Right lung (tissue), 5 donors: ENCODE results near the gene TDRD10. TPM values are rescaled to one million over a fixed set of nuclear protein-coding genes. Genes with fewer than 3 reads are reported as not detected.
"Not testable (repeated sequence)": the region's sequence is repeated elsewhere in the genome, so short reads cannot be mapped to it uniquely, and the experiment has no call there.

Experiments used
- DNase-seq, 2 donors: peaks; one replicate each; pipeline ENCODE4 v3.0.0-alpha.2; 2013
- polyA plus RNA-seq, 5 donors: library from polyadenylated mRNA; unstranded; fragments of 120-200 nt; gene quantifications; one replicate each; pipeline versions ENCODE4 v1.2.1 to v1.2.3, GENCODE V29; 2013; ENCODE audit warnings: inconsistent platforms in 1 of 5, low replicate concordance in 1 of 5; ENCODE audit not compliant: insufficient read length in 5 of 5, insufficient read depth in 1 of 5

TDRD10 gene
- polyA plus RNA-seq, 5 donors = 1.9 to 4.5 (median 3.1) TPM

- DNase-seq = no peak
Observed at GRCh38 chr1:154514066-154514553, 12.1 kb downstream of the TDRD10 start.

GRCh38 chr1:154517661-154518060 lies 15.6 kb downstream of the TDRD10 start:
- DNase-seq = no peak

- no peak for DNase-seq
Observed at GRCh38 chr1:154519591-154519991, 17.6 kb downstream of the TDRD10 start.

GRCh38 chr1:154520333-154520732 lies 18.3 kb downstream of the TDRD10 start:
- no peak for DNase-seq

GRCh38 chr1:154521695-154522094 lies 19.7 kb downstream of the TDRD10 start:
- DNase-seq = no peak

- no peak for DNase-seq
Observed at GRCh38 chr1:154524881-154525280, 22.9 kb downstream of the TDRD10 start.

- DNase-seq = no peak
Observed at GRCh38 chr1:154527192-154527591, 25.2 kb downstream of the TDRD10 start.

GRCh38 chr1:154529308-154529707 lies 27.3 kb downstream of the TDRD10 start:
- DNase-seq = no peak

- DNase-seq = not testable (repeated sequence)
Observed at GRCh38 chr1:154531950-154532349, 29.9 kb downstream of the TDRD10 start.

- no peak for DNase-seq
Observed at GRCh38 chr1:154533952-154534844, 32.2 kb downstream of the TDRD10 start.

- DNase-seq = no peak
Observed at GRCh38 chr1:154536570-154536969, 34.6 kb downstream of the TDRD10 start.

- no peak for DNase-seq
Observed at GRCh38 chr1:154539486-154540483, 37.8 kb downstream of the TDRD10 start.

- DNase-seq = no peak
Observed at GRCh38 chr1:154541231-154541630, 39.2 kb downstream of the TDRD10 start.

- DNase-seq = no peak
Observed at GRCh38 chr1:154546264-154547063, 44.4 kb downstream of the TDRD10 start.

- no peak for DNase-seq
Observed at GRCh38 chr1:154547105-154547732, 45.2 kb downstream of the TDRD10 start.

- DNase-seq = no peak
Observed at GRCh38 chr1:154548028-154548427, 46.0 kb downstream of the TDRD10 start.

- no peak for DNase-seq
Observed at GRCh38 chr1:154549202-154549770, 47.3 kb downstream of the TDRD10 start.

- DNase-seq = no peak
Observed at GRCh38 chr1:154550070-154550469, 48.1 kb downstream of the TDRD10 start.

GRCh38 chr1:154550657-154551056 lies 48.6 kb downstream of the TDRD10 start:
- no peak for DNase-seq

GRCh38 chr1:154551474-154551873 lies 49.5 kb downstream of the TDRD10 start:
- no peak for DNase-seq

GRCh38 chr1:154552036-154552435 lies 50.0 kb downstream of the TDRD10 start:
- no peak for DNase-seq
